Spleen (tissue), 11 donors: ENCODE measurements around the gene ADIPOR2. TPM values are rescaled to one million over a fixed set of nuclear protein-coding genes. Genes with fewer than 3 reads are reported as not detected.

Experiments used
- DNase-seq: peaks from one replicate; pipeline ENCODE4 v3.0.0-alpha.2; 2020
- H3K27ac ChIP-seq, 8 donors: fragments of 200-600 bp; sonication (generic) in 7 of 8; 1 replicate in 4 of 8; 2 replicates in 4 of 8; pipeline versions ENCODE4 v1.5.0 to v1.8.0; 2016 to 2021; ENCODE audit warnings: inconsistent platforms in 4 of 8, mild to moderate bottlenecking in 4 of 8, moderate library complexity in 1 of 8
- H3K27me3 ChIP-seq, 7 donors: fragments of 200-600 bp; sonication (generic) in 6 of 7; replicated peaks in 1 of 7; 1 replicate in 4 of 7; 2 replicates in 3 of 7; pipeline versions ENCODE4 v1.5.0 to v1.8.0; 2016 to 2021; ENCODE audit warnings: inconsistent platforms in 3 of 7, mild to moderate bottlenecking in 1 of 7
- H3K36me3 ChIP-seq, 6 donors: fragments of 200-600 bp; sonication (generic) in 5 of 6; 1 replicate in 4 of 6; 2 replicates in 2 of 6; pipeline versions ENCODE4 v1.5.0 to v1.8.0; 2016 to 2021; ENCODE audit warnings: inconsistent platforms in 2 of 6
- H3K4me1 ChIP-seq, 6 donors: fragments of 200-600 bp; sonication (generic) in 5 of 6; 1 replicate in 3 of 6; 2 replicates in 3 of 6; pipeline versions ENCODE4 v1.5.0 to v1.8.0; 2016 to 2021; ENCODE audit warnings: inconsistent platforms in 3 of 6
- H3K4me3 ChIP-seq, 8 donors: fragments of 200-600 bp; sonication (generic) in 7 of 8; 1 replicate in 4 of 8; 2 replicates in 4 of 8; pipeline versions ENCODE4 v1.5.0 to v1.8.0; 2016 to 2021; ENCODE audit warnings: inconsistent platforms in 4 of 8, mild to moderate bottlenecking in 4 of 8, moderate library complexity in 2 of 8
- H3K9me3 ChIP-seq, 8 donors: fragments of 200-600 bp; sonication (generic) in 7 of 8; 1 replicate in 4 of 8; 2 replicates in 4 of 8; pipeline versions ENCODE4 v1.5.0 to v1.8.0; 2016 to 2021; ENCODE audit warnings: inconsistent platforms in 4 of 8
- CTCF ChIP-seq, 11 experiments: fragments of 200-600 bp in 7 of 11; fragments of 450-650 bp in 4 of 11; sonication (generic) in 4 of 11; IDR thresholded peaks in 8 of 11; conservative IDR thresholded peaks in 3 of 11; 1 replicate in 7 of 11; 2 replicates in 4 of 11; pipeline versions ENCODE4 v1.4.0 to v1.8.0; 2016 to 2021; ENCODE audit warnings: antibody characterized with exemption in 11 of 11, inconsistent platforms in 4 of 11, mild to moderate bottlenecking in 1 of 11
- POLR2A ChIP-seq, 3 donors: fragments of 450-650 bp; IDR thresholded peaks; one replicate each; pipeline ENCODE4 v1.5.1; 2017; ENCODE audit warnings: antibody characterized with exemption in 3 of 3, mild to moderate bottlenecking in 1 of 3
- POLR2AphosphoS5 ChIP-seq, 3 donors: sonication (generic); formaldehyde crosslinking; IDR thresholded peaks; one replicate each; pipeline ENCODE4 v1.5.1; 2017; ENCODE audit warnings: antibody characterized with exemption in 3 of 3
- WGBS, 5 donors: extraction: QIAGEN DNeasy Blood & Tissue Kit in 3 of 5; methylation state at CpG; one replicate each; pipeline versions ENCODE4 v1.1.5 to v1.1.7; 2013 to 2018; 5-methylcytosine and 5-hydroxymethylcytosine counted together
- intact Hi-C: fragments of 100-400 bp; cut with DNase I; formaldehyde crosslinking; loops from one replicate; pipeline ENCODE4 v1.15.0; 2023; ENCODE audit warnings: low total_unique reads
- polyA plus RNA-seq, 3 donors: library from polyadenylated mRNA; stranded (reverse); fragments of 200-250 nt; gene quantifications; one replicate each; pipeline ENCODE4 v1.2.1, GENCODE V29; 2013
- total RNA-seq, 7 donors: library from RNA; depleted of rRNA in 3 of 7; stranded (reverse); fragments of >200 nt in 3 of 7; fragmentation: NEBNext Ultra II Directional in 4 of 7; extraction: Animal tissue kit (Norgen Biotek cat#: 25700) in 4 of 7; gene quantifications; one replicate each; pipeline versions ENCODE4 v1.1.0 to v1.2.1, GENCODE V29; 2016 to 2021
- donor health status: healthy with polysubstance abuse.
- donor health status: DM: no; HTN: no; CAD: no; lungs with moderate emphysema.
- donor health status: DM: no; HTN: no; CAD: no.
- donor health status: Bipolar disorder and iron deficiency.
- donor health status: healthy.
- donor health status: DM: no; HTN: no; CAD: no.
- donor health status: DM: yes; HTN: yes; CAD: no.

The ADIPOR2 gene
- total and polyA plus RNA-seq, 10 donors, result 12.9 to 43.7 (median 38.8) TPM

DNA sequence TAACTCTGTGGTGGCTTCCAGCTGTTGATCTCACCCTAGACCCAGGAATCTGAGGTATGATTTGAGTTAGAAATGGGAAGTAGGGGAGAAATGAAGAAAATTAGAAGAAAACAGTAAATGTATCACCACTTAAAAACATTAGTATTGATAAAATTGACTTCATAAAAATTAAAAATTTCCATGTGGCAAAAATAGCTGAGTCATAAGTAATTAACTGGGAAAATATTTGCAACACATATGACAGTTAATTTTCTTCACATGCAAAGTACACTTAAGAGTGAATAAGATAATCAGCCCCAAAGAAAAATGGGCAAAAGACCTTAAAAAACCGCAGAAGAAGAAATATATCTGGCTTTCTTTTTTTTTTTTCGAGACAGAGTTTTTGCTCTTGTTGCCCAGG is 25.5 kb upstream of the ADIPOR2 start:
- no peak overlapping the region for H3K4me3 ChIP-seq
- TF ChIP-seq CTCF (IDR thresholded peaks at IDR 0.05 in 8 of 11, conservative IDR thresholded peaks at IDR 0.05 in 3 of 11) (no peak), POLR2AphosphoS5 (IDR thresholded peaks at IDR 0.05) (no peak), POLR2A (IDR thresholded peaks at IDR 0.05) (no peak)
- peaks cover 0 to 56% (median 31%) of the 10 kb centered on the region in 6 donors for H3K4me1 ChIP-seq
- H3K27ac ChIP-seq, result peak overlapping the region in 4 of 8 donors; percentile 2 to 74 (median 34)
- intact Hi-C loops, result no loop called here
- no peaks in the 10 kb centered on the region for H3K36me3 ChIP-seq
- DNase-seq, result no peak
- no peaks in the 10 kb centered on the region for H3K27me3 ChIP-seq
- WGBS, 5 donors, result 84 to 95% (median 93%) methylated on average over 2 of the region's 2 CpGs
- no peaks in the 10 kb centered on the region for H3K9me3 ChIP-seq

DNA sequence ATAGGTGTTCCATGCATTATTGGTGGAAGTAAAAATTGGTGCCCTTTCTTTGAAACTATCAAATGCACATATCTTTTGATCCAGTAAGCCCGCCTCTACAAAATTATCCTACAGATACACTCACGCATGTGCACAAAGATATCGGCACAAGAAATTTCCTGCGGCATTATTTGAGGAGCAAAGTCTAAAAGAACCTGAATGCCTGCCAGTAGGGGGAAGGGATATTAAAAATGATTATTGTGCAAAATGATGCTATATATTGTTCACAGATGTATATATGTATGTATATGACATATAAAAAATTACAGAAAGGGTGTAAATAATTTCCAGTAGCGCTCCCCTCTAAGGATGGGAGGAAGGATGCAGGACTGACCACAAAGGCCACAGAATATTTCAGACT is 24.7 kb upstream of the ADIPOR2 start:
- TF ChIP-seq CTCF (IDR thresholded peaks at IDR 0.05 in 8 of 11, conservative IDR thresholded peaks at IDR 0.05 in 3 of 11) (no peak), POLR2A (IDR thresholded peaks at IDR 0.05) (no peak), POLR2AphosphoS5 (IDR thresholded peaks at IDR 0.05) (no peak)
- 52 to 60% (median 56%) methylated on average over 5 of the region's 5 CpGs for WGBS, 5 donors

GRCh38 chr12:1666685-1667162 is 24.1 kb upstream of the ADIPOR2 start:
- intact Hi-C loops, result no loop called here
- 16 to 28% (median 22%) methylated on average over 2 of the region's 2 CpGs for WGBS, 5 donors
- no peak for TF ChIP-seq CTCF (IDR thresholded peaks at IDR 0.05 in 8 of 11, conservative IDR thresholded peaks at IDR 0.05 in 3 of 11)
- no peak for TF ChIP-seq POLR2A (IDR thresholded peaks at IDR 0.05)
- TF ChIP-seq POLR2AphosphoS5 (IDR thresholded peaks at IDR 0.05), result no peak
- H3K9me3 ChIP-seq, result no peaks in the 10 kb centered on the region
- H3K27ac ChIP-seq, result peak overlapping the region in 7 of 8 donors; percentile 51 to 82 (median 74)
- no peaks in the 10 kb centered on the region for H3K36me3 ChIP-seq
- H3K27me3 ChIP-seq, result no peaks in the 10 kb centered on the region
- peaks cover 0 to 46% (median 27%) of the 10 kb centered on the region in 6 donors for H3K4me1 ChIP-seq
- no peak overlapping the region for H3K4me3 ChIP-seq
- DNase-seq, result no peak

More for the DNA sequence above, 24.7 kb upstream of the ADIPOR2 start:
- H3K4me3 ChIP-seq, result no peak overlapping the region
- DNase-seq, result no peak
- intact Hi-C loops, result no loop called here
- H3K4me1 ChIP-seq, result peaks cover 0 to 51% (median 28%) of the 10 kb centered on the region in 6 donors
- H3K9me3 ChIP-seq, result no peaks in the 10 kb centered on the region
- H3K27ac ChIP-seq, result peak overlapping the region in 7 of 8 donors; percentile 51 to 82 (median 74)
- no peaks in the 10 kb centered on the region for H3K27me3 ChIP-seq
- no peaks in the 10 kb centered on the region for H3K36me3 ChIP-seq

DNA sequence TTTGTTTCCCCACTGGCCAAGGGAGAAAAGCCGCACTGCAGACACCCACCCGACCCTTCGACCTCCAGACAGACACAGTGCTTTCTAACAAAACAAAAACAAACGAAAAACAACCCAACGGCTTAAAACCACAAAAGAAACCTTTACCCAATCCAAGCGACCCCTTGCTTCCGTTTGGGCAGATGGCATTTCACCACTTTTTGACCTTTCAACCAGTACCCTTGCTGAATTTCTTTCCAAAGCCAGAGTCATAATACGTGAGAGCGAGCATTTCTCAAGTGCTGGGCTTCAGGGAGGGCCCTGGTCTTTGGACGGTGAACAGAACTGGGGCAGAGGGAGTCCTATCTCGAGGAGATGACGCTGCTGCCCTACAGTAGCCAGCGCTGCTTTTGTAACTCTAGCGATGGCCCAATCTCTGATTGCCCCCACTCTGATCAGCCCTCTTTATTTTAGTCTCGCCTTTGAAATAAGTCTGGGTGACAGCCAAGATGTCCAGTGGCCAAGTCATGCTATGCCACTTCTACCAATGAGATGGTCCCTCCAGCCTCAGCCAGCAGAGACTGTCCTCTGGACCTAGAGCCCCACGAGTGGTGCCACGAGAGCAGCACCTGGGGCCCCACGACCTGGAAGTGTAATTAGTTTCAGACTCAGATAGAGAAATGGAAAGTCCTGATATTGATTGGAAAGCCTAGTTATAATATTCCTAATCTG is 21.9 kb upstream of the ADIPOR2 start:
- no peaks in the 10 kb centered on the region for H3K36me3 ChIP-seq
- peak overlapping the region in 1 of 8 donors; percentile 9 for H3K4me3 ChIP-seq
- peak overlapping the region in 5 of 8 donors; percentile 29 to 63 (median 47) for H3K27ac ChIP-seq
- H3K9me3 ChIP-seq, result no peaks in the 10 kb centered on the region
- no peak for TF ChIP-seq CTCF (IDR thresholded peaks at IDR 0.05 in 8 of 11, conservative IDR thresholded peaks at IDR 0.05 in 3 of 11)
- no peak for TF ChIP-seq POLR2AphosphoS5 (IDR thresholded peaks at IDR 0.05)
- TF ChIP-seq POLR2A (IDR thresholded peaks at IDR 0.05), result no peak
- 31 to 58% (median 44%) methylated on average over 18 of the region's 18 CpGs for WGBS, 5 donors
- no peak for DNase-seq
- peaks cover 0 to 35% (median 27%) of the 10 kb centered on the region in 6 donors for H3K4me1 ChIP-seq
- intact Hi-C loops, result no loop called here
- H3K27me3 ChIP-seq, result no peaks in the 10 kb centered on the region
